Neural progenitor cell (in vitro differentiated cells): ENCODE data around the gene RND3. TPM values are rescaled to one million over a fixed set of nuclear protein-coding genes. Genes with fewer than 3 reads are reported as not detected.

Source experiments
- DNase-seq: peaks from one replicate; pipeline ENCODE4 v3.0.0-alpha.2; 2016; ENCODE audit warnings: low spot score
- H2AFZ ChIP-seq: fragments of 200-600 bp; sonication (generic); replicated peaks from 2 replicates; pipeline ENCODE4 v1.6.1; 2016; ENCODE audit warnings: antibody characterized with exemption
- H3F3A ChIP-seq: fragments of 200-600 bp; sonication (generic); 2 replicates; pipeline ENCODE4 v1.6.1; 2016; ENCODE audit warnings: antibody characterized with exemption, low read depth
- H3K27ac ChIP-seq: fragments of 200-600 bp; sonication (generic); 2 replicates; pipeline ENCODE4 v1.5.1; 2016; ENCODE audit warnings: mild to moderate bottlenecking
- H3K27me3 ChIP-seq: fragments of 200-600 bp; sonication (generic); 2 replicates; pipeline ENCODE4 v1.6.1; 2016; ENCODE audit warnings: mild to moderate bottlenecking, moderate library complexity
- H3K36me3 ChIP-seq: fragments of 200-600 bp; sonication (generic); 2 replicates; pipeline ENCODE4 v1.5.1; 2016
- H3K4me1 ChIP-seq: fragments of 200-600 bp; sonication (generic); 2 replicates; pipeline ENCODE4 v1.6.1; 2016; ENCODE audit warnings: mixed run types
- H3K4me2 ChIP-seq: fragments of 200-600 bp; sonication (generic); 2 replicates; pipeline ENCODE4 v1.6.1; 2016
- H3K4me3 ChIP-seq: fragments of 200-600 bp; sonication (generic); 2 replicates; pipeline ENCODE4 v1.5.1; 2016
- H3K79me2 ChIP-seq: fragments of 200-600 bp; sonication (generic); 2 replicates; pipeline ENCODE4 v1.6.1; 2016; ENCODE audit warnings: low read depth
- H3K9ac ChIP-seq: fragments of 200-600 bp; sonication (generic); 2 replicates; pipeline ENCODE4 v1.6.1; 2016
- H3K9me3 ChIP-seq: fragments of 200-600 bp; sonication (generic); 2 replicates; pipeline ENCODE4 v1.5.1; 2016; ENCODE audit warnings: low read depth
- H4K20me1 ChIP-seq: fragments of 200-600 bp; sonication (generic); 2 replicates; pipeline ENCODE4 v1.6.1; 2016; ENCODE audit warnings: low read depth
- H3K27ac Mint-ChIP-seq: 3 replicates; pipeline ENCODE4 v1.8.0; 2021; ENCODE audit warnings: mixed read lengths
- H3K27me3 Mint-ChIP-seq: 2 replicates; pipeline ENCODE4 v1.8.0; 2022; ENCODE audit warnings: low read depth, mild to moderate bottlenecking, inconsistent platforms, moderate library complexity, mixed read lengths; ENCODE audit not compliant: insufficient read depth
- H3K36me3 Mint-ChIP-seq: 3 replicates; pipeline ENCODE4 v1.8.0; 2021; ENCODE audit warnings: mixed read lengths
- H3K4me1 Mint-ChIP-seq: 3 replicates; pipeline ENCODE4 v1.8.0; 2021; ENCODE audit warnings: mixed read lengths
- H3K4me3 Mint-ChIP-seq: 3 replicates; pipeline ENCODE4 v1.8.0; 2021; ENCODE audit warnings: mild to moderate bottlenecking, moderate library complexity, mixed read lengths
- H3K9me3 Mint-ChIP-seq: 3 replicates; pipeline ENCODE4 v1.8.0; 2020; ENCODE audit warnings: mixed read lengths
- EZH2 ChIP-seq: fragments of 200-600 bp; sonication (generic); IDR thresholded peaks from 2 replicates; pipeline ENCODE4 v1.6.1; 2017; ENCODE audit warnings: antibody characterized with exemption, mild to moderate bottlenecking, moderate library complexity
- EZH2phosphoT487 ChIP-seq: fragments of 200-600 bp; sonication (generic); IDR thresholded peaks from 2 replicates; pipeline ENCODE4 v1.6.1; 2017; ENCODE audit warnings: antibody characterized with exemption
- total RNA-seq: library from RNA; depleted of rRNA; stranded (reverse); fragments of >200 nt; gene quantifications from 2 replicates; pipeline ENCODE4 v1.2.3, GENCODE V29; 2015; ENCODE audit warnings: low replicate concordance
- TF ChIP-seq, protein P1 (sequence below): fragments of 200-600 bp; sonication (generic); IDR thresholded peaks from 2 replicates; pipeline ENCODE4 v1.5.1; 2017; ENCODE audit warnings: antibody characterized with exemption, mild to moderate bottlenecking

The RND3 gene
- total RNA-seq, 1 donor from 2014 or later: 4.0 TPM

- no peaks in the 10 kb centered on the region for H4K20me1 ChIP-seq
- H3K36me3 Mint-ChIP-seq: peaks cover 18% of the 10 kb centered on the region
- H3F3A ChIP-seq: peaks cover 13% of the 10 kb centered on the region
- H3K27me3 Mint-ChIP-seq: peaks cover 5% of the 10 kb centered on the region
- no peak for DNase-seq
- H3K27ac Mint-ChIP-seq: no peak overlapping the region
- H3K27ac ChIP-seq: no peak overlapping the region
- no peak overlapping the region for H3K4me3 ChIP-seq
- H3K4me3 Mint-ChIP-seq: peak overlapping the region; percentile 53
- no peak overlapping the region for H3K4me2 ChIP-seq
- peaks cover 20% of the 10 kb centered on the region for H3K27me3 ChIP-seq
- peaks cover 46% of the 10 kb centered on the region for H3K4me1 Mint-ChIP-seq
- H3K9me3 ChIP-seq: no peaks in the 10 kb centered on the region
- no peak overlapping the region for H3K9ac ChIP-seq
- H2AFZ ChIP-seq: no peak overlapping the region
- no peaks in the 10 kb centered on the region for H3K9me3 Mint-ChIP-seq
- H3K79me2 ChIP-seq: no peaks in the 10 kb centered on the region
- no peaks in the 10 kb centered on the region for H3K36me3 ChIP-seq
- TF ChIP-seq EZH2: no peak
- TF ChIP-seq, protein P1, sequence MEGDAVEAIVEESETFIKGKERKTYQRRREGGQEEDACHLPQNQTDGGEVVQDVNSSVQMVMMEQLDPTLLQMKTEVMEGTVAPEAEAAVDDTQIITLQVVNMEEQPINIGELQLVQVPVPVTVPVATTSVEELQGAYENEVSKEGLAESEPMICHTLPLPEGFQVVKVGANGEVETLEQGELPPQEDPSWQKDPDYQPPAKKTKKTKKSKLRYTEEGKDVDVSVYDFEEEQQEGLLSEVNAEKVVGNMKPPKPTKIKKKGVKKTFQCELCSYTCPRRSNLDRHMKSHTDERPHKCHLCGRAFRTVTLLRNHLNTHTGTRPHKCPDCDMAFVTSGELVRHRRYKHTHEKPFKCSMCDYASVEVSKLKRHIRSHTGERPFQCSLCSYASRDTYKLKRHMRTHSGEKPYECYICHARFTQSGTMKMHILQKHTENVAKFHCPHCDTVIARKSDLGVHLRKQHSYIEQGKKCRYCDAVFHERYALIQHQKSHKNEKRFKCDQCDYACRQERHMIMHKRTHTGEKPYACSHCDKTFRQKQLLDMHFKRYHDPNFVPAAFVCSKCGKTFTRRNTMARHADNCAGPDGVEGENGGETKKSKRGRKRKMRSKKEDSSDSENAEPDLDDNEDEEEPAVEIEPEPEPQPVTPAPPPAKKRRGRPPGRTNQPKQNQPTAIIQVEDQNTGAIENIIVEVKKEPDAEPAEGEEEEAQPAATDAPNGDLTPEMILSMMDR: no peak
- H3K4me1 ChIP-seq: peaks cover 11% of the 10 kb centered on the region
Observed at GRCh38 chr2:150483532-150483931, 3.9 kb downstream of the RND3 start.

- Histone ChIP-seq H3K4me3 (no peak overlapping the region), H3K9me3 (no peaks in the 10 kb centered on the region), H3K27me3 (peaks cover 20% of the 10 kb centered on the region), H3K79me2 (peaks cover under 1% of the 10 kb centered on the region), H2AFZ (no peak overlapping the region), H3K4me2 (no peak overlapping the region), H3K36me3 (no peaks in the 10 kb centered on the region), H3K4me1 (peaks cover 18% of the 10 kb centered on the region), H4K20me1 (no peaks in the 10 kb centered on the region), H3F3A (peaks cover 13% of the 10 kb centered on the region), H3K27ac (no peak overlapping the region), H3K9ac (no peak overlapping the region)
- H3K36me3 Mint-ChIP-seq: peaks cover 18% of the 10 kb centered on the region
- peak overlapping the region; percentile 53 for H3K4me3 Mint-ChIP-seq
- H3K27me3 Mint-ChIP-seq: peaks cover 3% of the 10 kb centered on the region
- no peaks in the 10 kb centered on the region for H3K9me3 Mint-ChIP-seq
- TF ChIP-seq, protein P1: no peak
- TF ChIP-seq EZH2 (no peak), EZH2phosphoT487 (no peak)
- H3K27ac Mint-ChIP-seq: no peak overlapping the region
- no peak for DNase-seq
- H3K4me1 Mint-ChIP-seq: peaks cover 52% of the 10 kb centered on the region
Observed at GRCh38 chr2:150482667-150483400, 4.6 kb downstream of the RND3 start.

GRCh38 chr2:150482111-150482510, 5.4 kb downstream of the RND3 start:
- no peaks in the 10 kb centered on the region for H3K9me3 Mint-ChIP-seq
- H4K20me1 ChIP-seq: no peaks in the 10 kb centered on the region
- H3K79me2 ChIP-seq: peaks cover 5% of the 10 kb centered on the region
- no peak overlapping the region for H3K27ac Mint-ChIP-seq
- peaks cover 60% of the 10 kb centered on the region for H3K4me1 Mint-ChIP-seq
- no peak for DNase-seq
- TF ChIP-seq EZH2phosphoT487 (no peak), EZH2 (no peak)
- TF ChIP-seq, protein P1: no peak
- H3K27me3 Mint-ChIP-seq: peaks cover 3% of the 10 kb centered on the region
- no peak overlapping the region for H3K4me3 ChIP-seq
- no peaks in the 10 kb centered on the region for H3K9me3 ChIP-seq
- H3K4me2 ChIP-seq: no peak overlapping the region
- peaks cover 25% of the 10 kb centered on the region for H3K4me1 ChIP-seq
- no peak overlapping the region for H3K9ac ChIP-seq
- H3K36me3 Mint-ChIP-seq: peaks cover 18% of the 10 kb centered on the region
- no peak overlapping the region for H3K27ac ChIP-seq
- no peak overlapping the region for H3K4me3 Mint-ChIP-seq
- H3K27me3 ChIP-seq: peaks cover 19% of the 10 kb centered on the region
- H3K36me3 ChIP-seq: no peaks in the 10 kb centered on the region
- H3F3A ChIP-seq: peaks cover 13% of the 10 kb centered on the region
- no peak overlapping the region for H2AFZ ChIP-seq
